NCI-H1694 (cell line): ENCODE measurements around the gene NUDT5.

Experiments
- DNase-seq: peaks from one replicate; lab custom pipeline; 2025; lab: John Stamatoyannopoulos, UW

Gene NUDT5

GRCh38 chr10:12164085-12164484, 31.6 kb downstream of the NUDT5 start:
- DNase-seq = no peak

- DNase-seq = no peak
Measured at GRCh38 chr10:12162927-12163326, 32.8 kb downstream of the NUDT5 start.

- DNase-seq = no peak
Measured at GRCh38 chr10:12160664-12161063, 35.0 kb downstream of the NUDT5 start.

- DNase-seq = no peak
Measured at GRCh38 chr10:12158111-12158510, 37.6 kb downstream of the NUDT5 start.

DNA sequence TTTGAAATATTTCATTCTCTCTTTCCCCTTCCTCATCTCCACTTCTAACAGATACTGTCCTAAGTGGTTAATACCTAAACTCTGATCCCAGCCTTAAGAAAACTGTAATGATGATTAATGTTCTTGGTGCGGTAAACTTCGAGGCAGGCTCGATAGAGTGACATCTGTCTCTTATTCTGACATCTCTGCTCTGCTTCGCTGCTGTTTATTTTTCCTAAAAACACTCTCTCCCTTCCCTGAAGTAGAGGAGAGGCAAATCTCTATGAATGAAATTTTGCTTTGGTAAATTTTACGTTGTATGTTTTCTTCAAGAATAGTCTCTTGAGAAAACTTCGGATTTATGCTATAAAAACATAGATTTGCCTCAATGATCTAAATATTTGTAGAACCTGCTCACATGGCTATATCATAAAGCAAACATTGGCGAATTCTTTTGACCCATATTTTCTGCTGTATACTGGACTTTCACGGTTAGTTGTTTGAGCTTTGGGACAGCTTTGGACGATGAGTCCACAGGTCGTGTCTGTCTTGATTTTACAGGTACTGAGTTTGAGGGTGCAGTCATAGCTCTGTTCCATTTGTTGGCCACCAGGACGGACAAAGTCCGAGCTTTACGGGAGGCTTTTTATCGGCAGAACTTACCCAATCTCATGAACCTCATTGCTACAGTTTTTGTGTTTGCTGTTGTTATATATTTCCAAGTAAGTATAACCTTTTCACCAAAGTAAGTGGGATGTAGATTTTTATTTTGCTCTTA, 39.1 kb downstream of the NUDT5 start:
- DNase-seq = no peak

DNA sequence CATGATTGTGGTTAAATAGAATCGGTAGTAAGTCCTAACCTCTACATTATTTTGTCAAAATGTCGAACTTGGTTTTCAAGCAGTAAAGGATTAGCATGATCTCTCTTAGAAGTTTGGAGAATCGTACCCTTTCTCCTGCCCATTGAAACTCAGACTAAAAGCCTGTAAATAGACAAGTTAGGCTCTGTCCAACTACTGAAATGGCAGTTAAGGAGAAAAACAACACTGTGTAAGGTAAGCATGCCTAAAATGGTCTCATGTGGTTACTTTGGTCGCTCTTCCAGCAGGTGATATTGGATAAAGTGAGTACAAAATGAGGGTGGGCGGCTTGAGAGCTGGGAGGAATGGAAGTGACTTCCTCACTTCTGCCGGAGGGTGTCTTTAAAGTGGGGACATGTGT, 41.2 kb downstream of the NUDT5 start:
- no peak for DNase-seq

DNA sequence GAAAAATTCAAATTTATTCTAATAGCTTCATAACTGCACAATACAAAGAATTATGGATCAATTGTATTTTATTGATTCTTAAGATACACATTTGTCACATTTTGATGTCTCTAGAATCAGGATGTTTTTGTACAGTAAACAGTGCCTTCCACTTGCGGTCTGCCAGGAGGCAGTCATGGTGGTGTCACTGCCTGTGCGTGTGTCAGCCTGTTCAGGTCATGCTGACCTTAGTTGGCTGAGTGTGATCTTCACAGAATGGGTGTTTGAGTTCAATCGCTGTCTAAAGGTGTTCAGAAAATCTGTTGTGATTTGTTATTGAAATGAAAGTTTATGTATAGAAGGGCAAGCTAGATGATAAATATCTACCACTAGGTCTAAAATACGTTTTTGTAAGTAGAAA, 45.5 kb downstream of the NUDT5 start:
- no peak for DNase-seq

DNA sequence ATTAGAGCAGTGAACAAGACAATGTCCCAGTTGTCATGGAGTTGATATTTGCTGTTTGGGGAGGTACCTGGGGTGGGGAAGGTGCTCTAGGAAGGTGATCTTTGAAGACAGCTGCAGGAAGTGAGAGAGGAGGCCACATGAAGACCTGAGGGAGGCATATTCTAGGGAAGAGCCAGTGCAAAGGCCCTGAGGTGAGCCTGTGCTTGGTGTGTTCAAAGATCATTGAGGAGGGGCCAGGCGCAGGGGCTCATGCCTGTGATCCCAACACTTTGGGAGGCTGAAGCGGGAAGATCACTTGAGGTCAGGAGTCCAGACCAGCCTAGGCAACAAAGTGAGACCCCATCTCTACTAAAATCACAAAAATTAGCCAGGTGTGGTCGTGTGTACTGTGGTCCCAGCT, 51.2 kb downstream of the NUDT5 start:
- DNase-seq = no peak

DNA sequence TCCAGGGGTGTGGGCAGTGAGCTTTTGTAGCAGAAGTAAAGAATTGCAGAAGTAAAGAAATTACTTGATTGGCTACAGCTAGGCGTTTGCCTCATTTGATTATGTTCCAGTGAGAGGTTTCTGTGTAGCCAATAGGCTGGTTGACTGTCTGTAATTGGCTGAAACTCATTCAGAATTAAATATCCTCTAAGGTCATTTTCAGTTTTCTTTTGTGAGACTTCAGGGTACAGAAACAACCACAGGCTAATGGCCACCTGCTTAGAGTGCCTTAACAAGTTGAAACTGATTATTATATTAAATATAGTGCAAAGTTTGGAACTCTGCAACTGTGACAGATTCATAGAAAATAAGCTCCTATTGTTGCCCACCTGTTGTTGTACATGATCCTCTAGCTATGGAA, 55.7 kb downstream of the NUDT5 start:
- no peak for DNase-seq

DNA sequence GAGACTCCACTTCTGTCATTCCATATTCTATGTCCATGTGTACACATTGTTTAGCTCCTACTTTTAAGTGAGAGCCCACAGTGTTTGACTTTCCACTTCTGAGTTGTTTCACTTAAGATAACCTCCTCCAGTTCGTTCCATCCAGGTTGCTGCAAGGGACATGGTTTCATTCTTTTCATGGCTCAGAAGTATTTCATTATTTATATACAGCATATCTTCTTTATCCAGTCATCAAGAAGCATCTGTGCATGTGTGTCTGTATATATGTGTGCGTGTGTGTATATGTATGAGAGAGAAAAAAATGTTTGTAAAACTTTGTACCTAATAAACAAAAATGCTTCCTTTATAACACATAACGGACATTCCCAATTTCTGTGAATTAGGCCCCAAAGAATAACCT, 60.1 kb downstream of the NUDT5 start:
- no peak for DNase-seq

GRCh38 chr10:12130237-12130872, 65.3 kb downstream of the NUDT5 start:
- DNase-seq = peak; percentile 42

DNA sequence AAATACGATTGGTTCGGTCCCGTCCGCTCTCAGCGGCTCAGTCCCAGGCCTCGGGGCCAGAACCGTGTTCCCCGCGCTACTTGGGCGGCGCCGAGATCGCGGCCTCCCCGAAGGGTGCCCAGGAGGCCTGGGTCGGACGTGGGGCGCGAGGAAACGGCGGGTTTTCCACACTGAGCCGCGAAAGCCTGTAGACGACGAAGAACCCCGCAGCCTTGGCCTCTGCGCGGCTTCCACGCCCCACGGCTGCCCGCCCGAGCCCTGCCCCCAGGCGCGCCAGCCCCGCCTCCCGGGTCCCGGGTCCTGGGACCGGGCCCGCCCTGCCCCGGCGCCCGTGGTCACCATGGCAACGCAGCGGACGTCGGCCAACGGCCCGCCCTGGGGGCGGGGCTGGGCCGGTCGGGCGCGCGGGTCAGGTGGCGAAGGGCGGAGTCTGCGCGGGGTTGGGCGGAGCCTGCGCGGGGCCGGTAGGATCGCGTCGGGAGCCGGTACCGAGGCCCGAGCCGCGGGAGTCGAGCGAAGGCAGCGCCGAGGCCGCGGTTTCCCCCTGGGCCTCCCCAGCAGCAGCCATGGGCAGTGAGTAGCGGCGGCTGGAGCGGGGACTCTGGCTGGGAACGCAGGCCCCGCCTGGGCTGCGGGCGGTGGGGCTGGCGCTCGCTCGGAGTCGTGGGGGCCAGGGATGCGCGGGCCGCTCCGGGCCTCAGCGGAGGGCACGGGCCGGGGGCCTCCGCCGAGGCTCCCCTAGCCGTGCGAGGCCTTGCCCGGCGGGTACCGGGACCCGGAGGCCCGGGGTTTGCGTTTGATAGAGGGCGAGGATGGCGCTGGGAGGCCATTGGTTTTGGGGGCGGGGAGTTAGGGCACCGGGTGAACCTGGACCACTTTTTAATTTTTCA, 66.2 kb downstream of the NUDT5 start, which contains the start of gene SEC61A2:
Gene SEC61A2, plus strand, starts transcription at position 456 of the 890 bp plus-strand sequence. Its CDS starts 111 bp downstream, at position 567.
- peak; percentile 56 for DNase-seq

GRCh38 chr10:12121673-12122072, 74.0 kb downstream of the NUDT5 start:
- DNase-seq = no peak
